H7 (cell line): Measurements from ENCODE around the gene NTN1. TPM values are rescaled to one million over a fixed set of nuclear protein-coding genes. Genes with fewer than 3 reads are reported as not detected.

Source experiments
- DNase-seq: peaks from one replicate; pipeline ENCODE4 v3.0.0; 2012
- H3K27me3 ChIP-seq: 2 replicates; pipeline ENCODE4 v1.6.0; 2011; ENCODE audit warnings: mild to moderate bottlenecking, low read length; ENCODE audit not compliant: control insufficient read depth, insufficient read depth
- H3K36me3 ChIP-seq: replicated peaks from 2 replicates; pipeline ENCODE4 v1.5.1; 2011; ENCODE audit warnings: low read length; ENCODE audit not compliant: control insufficient read depth, insufficient read depth
- H3K4me3 ChIP-seq: 2 replicates; pipeline ENCODE4 v1.5.1; 2011; ENCODE audit warnings: low read depth, mild to moderate bottlenecking, control low read depth, low read length, moderate library complexity; ENCODE audit not compliant: insufficient read depth
- total RNA-seq: library from RNA; depleted of rRNA; stranded (reverse); fragments of >200 nt; shearing (Covaris generic); gene quantifications from 2 replicates; pipeline ENCODE4 v1.2.3, GENCODE V29; 2014

Gene NTN1
- total RNA-seq, 1 experiment from 2014 or later: 19.1 TPM

DNA sequence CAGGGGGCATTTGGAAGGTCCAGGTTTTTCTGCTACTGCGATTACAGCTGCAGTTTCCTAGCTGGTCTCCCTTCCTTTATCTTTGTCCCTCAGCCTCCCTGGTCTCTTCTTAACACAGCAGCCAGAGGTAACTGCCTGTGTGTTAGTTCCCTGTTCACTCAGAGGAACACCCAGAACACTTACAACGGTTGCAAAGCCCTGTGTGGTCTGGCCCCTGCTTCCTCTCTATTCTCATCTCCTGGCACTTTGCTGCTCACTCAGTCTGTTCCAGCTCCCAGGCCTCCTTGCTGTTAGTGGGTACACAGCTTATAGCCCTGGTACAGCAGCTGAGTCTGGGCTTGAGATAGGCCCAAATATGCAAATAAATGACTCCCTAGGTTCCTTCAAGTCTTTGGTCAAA is 16.4 kb downstream of the NTN1 start:
- DNase-seq: no peak
- H3K36me3 ChIP-seq: no peaks in the 10 kb centered on the region
- H3K4me3 ChIP-seq: no peak overlapping the region
- no peaks in the 10 kb centered on the region for H3K27me3 ChIP-seq

DNA sequence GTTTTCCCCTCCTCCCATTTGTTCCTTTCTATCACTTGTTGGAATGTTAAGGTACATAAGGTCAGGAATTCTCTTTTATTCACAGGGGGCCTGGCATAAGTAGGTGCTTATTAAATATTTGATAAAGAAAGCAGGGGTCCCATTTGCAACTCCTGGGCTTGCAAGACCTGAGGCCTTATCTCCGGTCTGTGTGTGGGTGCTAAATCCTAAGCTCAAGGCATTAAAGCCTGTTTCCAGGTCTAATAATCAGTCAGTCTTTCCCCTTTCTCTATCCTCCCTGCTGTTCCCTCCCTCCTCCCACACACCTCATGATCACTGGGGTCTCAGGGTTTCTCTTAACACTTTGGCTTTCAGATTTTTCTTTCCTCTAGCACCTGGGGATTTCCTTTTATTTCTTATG is 17.1 kb downstream of the NTN1 start:
- H3K4me3 ChIP-seq: no peak overlapping the region
- no peaks in the 10 kb centered on the region for H3K36me3 ChIP-seq
- no peak for DNase-seq
- no peaks in the 10 kb centered on the region for H3K27me3 ChIP-seq

GRCh38 chr17:9044772-9045463 is 23.6 kb downstream of the NTN1 start:
- DNase-seq: no peak
- Histone ChIP-seq H3K4me3 (no peak overlapping the region), H3K27me3 (no peaks in the 10 kb centered on the region), H3K36me3 (no peaks in the 10 kb centered on the region; the same call in 1 of the 2 replicates)

DNA sequence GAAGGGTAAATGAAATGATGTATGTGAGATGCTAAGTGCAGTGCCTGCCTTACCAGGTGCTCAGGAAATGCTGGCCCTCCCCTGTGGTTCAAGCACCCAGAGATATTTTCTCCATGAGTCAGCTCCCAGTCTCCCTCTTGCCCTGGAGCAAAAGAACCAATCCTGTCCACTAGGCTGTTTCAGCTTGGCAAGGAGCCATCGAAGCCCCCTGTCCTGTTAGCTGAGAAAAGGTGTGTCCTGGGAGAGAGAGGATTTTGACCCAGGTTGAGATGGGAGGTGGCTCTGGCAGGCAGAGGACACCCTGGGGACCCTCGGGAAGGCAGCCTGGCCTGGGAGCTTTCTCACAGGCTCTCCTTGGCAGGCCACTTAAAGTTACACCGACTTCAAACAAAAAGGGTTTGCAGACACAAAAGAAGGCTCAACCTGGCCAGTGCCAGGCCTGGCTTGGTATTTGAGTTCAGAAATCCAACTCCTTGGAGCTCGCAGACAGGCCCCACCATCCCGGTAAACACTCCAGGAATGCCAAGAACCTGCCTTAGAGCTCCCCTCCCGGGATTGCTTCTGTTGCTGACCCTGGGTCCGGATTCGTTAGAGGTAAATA is 29.6 kb downstream of the NTN1 start:
- Histone ChIP-seq H3K4me3 (no peak overlapping the region), H3K27me3 (peaks cover 25% of the 10 kb centered on the region; the same call in 1 of the 2 replicates), H3K36me3 (no peaks in the 10 kb centered on the region; the same call in 1 of the 2 replicates)
- peak; percentile 58 for DNase-seq

- no peak for DNase-seq
- Histone ChIP-seq H3K36me3 (no peaks in the 10 kb centered on the region; the same call in 1 of the 2 replicates), H3K27me3 (peaks cover 27% of the 10 kb centered on the region; the same call in 1 of the 2 replicates), H3K4me3 (no peak overlapping the region)
Observed at GRCh38 chr17:9051561-9051960, 30.3 kb downstream of the NTN1 start.

DNA sequence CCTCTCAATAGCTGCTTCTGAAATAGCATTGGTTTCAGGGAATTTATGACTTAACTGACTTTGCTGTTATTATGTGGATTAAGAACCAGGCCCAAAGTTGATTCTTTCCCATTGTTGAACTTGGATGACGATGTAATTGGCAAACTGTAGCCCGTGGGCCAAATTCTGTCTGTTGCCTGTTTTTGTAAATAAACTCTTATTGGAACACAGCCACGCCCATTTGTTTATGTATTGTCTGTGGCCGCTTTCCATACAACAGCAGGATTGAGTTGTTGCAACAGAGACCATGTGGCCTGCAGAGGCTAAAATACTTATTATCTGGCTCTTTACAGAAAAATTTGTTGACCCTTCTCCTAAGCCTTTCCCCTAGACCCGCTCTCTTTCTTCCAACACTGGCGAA is 31.6 kb downstream of the NTN1 start:
- DNase-seq: no peak
- H3K36me3 ChIP-seq: no peaks in the 10 kb centered on the region; the same call in 1 of the 2 replicates
- H3K27me3 ChIP-seq: peaks cover 29% of the 10 kb centered on the region; the same call in 1 of the 2 replicates
- H3K4me3 ChIP-seq: no peak overlapping the region

DNA sequence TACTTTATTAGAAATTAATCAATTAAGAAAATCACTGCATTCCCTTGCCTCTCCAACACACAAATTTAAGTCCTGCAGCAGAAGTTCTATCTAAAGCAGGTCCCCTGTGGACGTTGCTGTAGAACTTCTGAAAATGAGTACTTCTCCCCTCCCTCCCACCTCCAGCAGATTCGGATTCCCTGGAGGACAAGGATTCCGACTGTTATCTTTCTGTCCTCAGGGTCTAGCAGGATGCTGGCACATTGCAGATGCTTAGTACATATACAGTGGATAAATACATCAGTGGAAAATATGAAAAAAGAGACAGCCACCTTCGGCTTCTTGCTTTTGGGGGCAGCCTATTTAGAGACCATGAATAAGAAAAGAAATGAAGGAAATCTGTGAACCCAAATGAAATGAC is 32.1 kb downstream of the NTN1 start:
- H3K4me3 ChIP-seq: no peak overlapping the region
- no peaks in the 10 kb centered on the region; the same call in 1 of the 2 replicates for H3K36me3 ChIP-seq
- no peak for DNase-seq
- H3K27me3 ChIP-seq: peaks cover 29% of the 10 kb centered on the region; the same call in 1 of the 2 replicates

DNA sequence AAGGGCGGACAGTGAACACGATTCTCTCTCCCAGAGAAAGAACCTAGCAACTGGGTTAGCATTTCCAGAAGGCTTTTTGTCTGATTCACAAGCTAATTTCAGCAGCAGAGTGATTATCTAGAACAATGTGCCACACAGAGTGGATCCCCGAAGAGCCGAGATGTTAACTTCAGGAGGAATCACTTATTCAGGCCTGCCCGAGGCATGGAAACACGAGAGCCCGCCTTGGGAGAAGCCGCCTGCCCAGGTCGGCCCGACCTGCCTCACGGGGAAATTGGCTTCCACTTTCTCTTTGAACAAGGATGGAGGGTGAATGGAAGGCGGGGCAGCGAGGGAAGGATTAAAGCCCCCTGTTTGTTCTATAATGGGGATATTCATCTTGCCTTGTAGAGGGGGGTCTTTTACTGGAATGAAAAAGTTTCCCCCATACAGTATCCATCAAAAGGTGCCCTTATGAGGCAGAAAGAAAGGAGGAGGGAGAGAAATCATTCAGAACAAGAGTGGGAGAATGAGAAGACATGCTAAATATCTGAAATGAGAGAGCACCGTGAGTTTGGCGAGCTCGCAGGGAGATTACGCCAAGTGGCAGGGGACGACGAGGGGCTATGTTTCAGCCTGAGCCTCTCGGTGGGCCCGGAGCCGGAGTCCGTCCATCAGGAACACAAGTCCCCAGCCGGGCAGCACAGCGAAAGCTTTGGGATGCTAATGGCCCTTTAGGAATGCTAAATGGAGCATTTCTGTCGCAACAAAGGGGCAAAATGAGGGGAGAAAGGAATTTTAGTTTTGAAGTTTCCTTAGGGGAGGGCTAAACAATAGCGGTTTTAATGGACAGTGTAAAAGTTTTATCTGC is 33.0 kb downstream of the NTN1 start:
- Histone ChIP-seq H3K27me3 (peaks cover 29% of the 10 kb centered on the region; the same call in 1 of the 2 replicates), H3K4me3 (peak overlapping the region; percentile 8; the same call in 1 of the 2 replicates), H3K36me3 (no peaks in the 10 kb centered on the region; the same call in 1 of the 2 replicates)
- peak; percentile 85 for DNase-seq

DNA sequence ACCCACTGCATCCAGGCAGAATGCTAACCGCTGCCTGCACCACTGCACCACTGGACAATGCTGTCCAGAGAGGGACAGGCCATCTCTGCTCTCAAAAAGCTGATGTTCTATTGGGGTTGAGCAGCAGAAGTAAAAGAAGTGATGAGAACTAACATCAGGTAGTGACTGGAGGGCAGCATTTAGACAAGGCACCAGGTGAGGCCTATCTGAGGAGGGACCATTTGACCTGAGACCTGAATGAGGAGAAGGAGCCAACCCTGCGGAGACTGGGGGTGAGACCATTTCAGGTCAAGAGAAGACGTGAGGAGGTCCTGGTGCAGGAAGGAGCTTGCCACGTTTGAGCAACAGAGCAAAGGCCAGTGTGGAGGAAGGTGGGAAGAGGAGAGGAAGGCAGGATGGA is 34.0 kb downstream of the NTN1 start:
- Histone ChIP-seq H3K27me3 (peaks cover 29% of the 10 kb centered on the region; the same call in 1 of the 2 replicates), H3K4me3 (no peak overlapping the region), H3K36me3 (no peaks in the 10 kb centered on the region)
- no peak for DNase-seq

- H3K27me3 ChIP-seq: peaks cover 29% of the 10 kb centered on the region; the same call in 1 of the 2 replicates
- H3K4me3 ChIP-seq: no peak overlapping the region
- no peaks in the 10 kb centered on the region for H3K36me3 ChIP-seq
- no peak for DNase-seq
Observed at GRCh38 chr17:9056566-9056965, 35.3 kb downstream of the NTN1 start.

GRCh38 chr17:9057310-9057709 is 36.0 kb downstream of the NTN1 start:
- Histone ChIP-seq H3K36me3 (no peaks in the 10 kb centered on the region), H3K27me3 (peaks cover 29% of the 10 kb centered on the region; the same call in 1 of the 2 replicates), H3K4me3 (no peak overlapping the region)
- DNase-seq: no peak

- DNase-seq: no peak
- no peaks in the 10 kb centered on the region for H3K27me3 ChIP-seq
- H3K4me3 ChIP-seq: no peak overlapping the region
- H3K36me3 ChIP-seq: no peaks in the 10 kb centered on the region
Observed at GRCh38 chr17:9062399-9062902, 41.1 kb downstream of the NTN1 start.

- no peak for DNase-seq
- Histone ChIP-seq H3K36me3 (no peaks in the 10 kb centered on the region), H3K4me3 (no peak overlapping the region), H3K27me3 (no peaks in the 10 kb centered on the region)
Observed at GRCh38 chr17:9064311-9064834, 43.1 kb downstream of the NTN1 start.

GRCh38 chr17:9071016-9071415 is 49.7 kb downstream of the NTN1 start:
- no peak for DNase-seq
- no peak overlapping the region for H3K4me3 ChIP-seq
- no peaks in the 10 kb centered on the region for H3K27me3 ChIP-seq

More at GRCh38 chr17:9071016-9071415, 49.7 kb downstream of the NTN1 start:
- H3K36me3 ChIP-seq: no peaks in the 10 kb centered on the region
